Glomerular endothelial cell (primary cell): ENCODE measurements around the gene COL5A3. TPM values are rescaled to one million over a fixed set of nuclear protein-coding genes. Genes with fewer than 3 reads are reported as not detected.

ENCODE experiments used
- DNase-seq: peaks from one replicate; pipeline ENCODE4 v3.0.0-alpha.2; 2011; ENCODE audit warnings: low read depth, low spot score; ENCODE audit errors: extremely low read depth
- total RNA-seq: library from RNA; depleted of rRNA; stranded (reverse); fragments of >200 nt; gene quantifications from 2 replicates; pipeline ENCODE4 v1.2.3, GENCODE V29; 2015

Gene COL5A3
- total RNA-seq, 1 donor from 2014 or later = 2.0 TPM

DNA sequence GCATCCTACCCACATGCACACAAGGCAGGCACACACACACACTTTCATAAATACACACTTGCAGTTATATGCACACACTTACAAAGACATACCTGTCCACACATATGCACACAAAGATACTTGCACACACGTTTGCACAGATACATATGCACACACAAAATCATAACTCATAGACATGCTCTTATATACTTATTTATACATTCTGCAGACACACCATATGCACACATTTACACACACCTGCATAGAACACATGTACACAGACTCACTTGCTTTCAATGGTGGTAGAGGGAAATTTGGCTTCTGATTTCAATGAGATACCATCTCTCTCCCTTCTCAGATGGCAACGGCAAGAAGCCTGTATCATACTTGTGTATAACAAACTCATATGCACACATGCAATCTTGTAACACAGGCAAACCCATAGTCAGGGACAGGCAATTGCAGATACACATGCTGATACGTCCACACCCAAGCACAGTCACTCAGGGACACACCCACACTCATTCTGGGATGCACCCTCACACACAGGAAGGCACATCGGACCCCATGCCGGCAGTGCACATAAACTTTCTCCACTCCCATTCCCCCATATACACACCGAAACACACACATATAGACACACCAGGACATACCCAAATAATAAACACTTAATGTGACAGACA, 98.6 kb downstream of the COL5A3 start:
- no peak for DNase-seq

DNA sequence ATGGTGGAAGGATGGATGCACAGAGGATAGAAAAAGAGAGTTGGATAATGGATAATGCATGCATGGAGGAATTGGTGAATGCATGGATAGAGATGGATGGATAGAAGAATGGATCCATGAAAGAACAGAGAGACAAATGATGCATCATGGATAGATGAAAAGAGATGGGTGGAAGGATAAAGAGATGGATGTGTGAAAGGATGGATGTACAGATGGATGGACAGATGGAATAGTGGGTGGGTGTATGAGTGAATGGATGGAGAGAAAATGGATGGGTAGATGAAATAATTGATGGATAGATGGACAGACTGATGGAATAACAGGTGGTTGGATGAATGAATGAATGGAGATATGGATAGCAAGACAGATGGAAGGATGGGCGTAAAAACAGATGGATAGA, 99.7 kb downstream of the COL5A3 start:
- DNase-seq = no peak

Other genes starting within 250 kb of the COL5A3 start
- gene ZNF846, start 241.8 kb downstream of the COL5A3 start, total RNA-seq = 5.1 and 23.7 TPM in 2 replicates
- gene FBXL12, start 191.4 kb downstream of the COL5A3 start, total RNA-seq = 22.1 and 27.5 TPM in 2 replicates
- gene UBL5, start 182.6 kb downstream of the COL5A3 start, total RNA-seq = 578 and 765 TPM in 2 replicates
- gene PIN1, start 175.2 kb downstream of the COL5A3 start, total RNA-seq = 128 and 139 TPM in 2 replicates
- 1.1 and 4.6 TPM in 2 replicates for gene OLFM2, start 74.0 kb downstream of the COL5A3 start, total RNA-seq
- gene RDH8, start 3.0 kb upstream of the COL5A3 start, total RNA-seq = not detected in 2 replicates
- 51.5 and 55.7 TPM in 2 replicates for gene SHFL, start 75.8 kb upstream of the COL5A3 start, total RNA-seq
- gene ANGPTL6, start 92.2 kb upstream of the COL5A3 start, total RNA-seq = 0.29 and 1.4 TPM in 2 replicates
- gene PPAN, start 95.9 kb upstream of the COL5A3 start, total RNA-seq = 31.2 and 39.6 TPM in 2 replicates
- 4.1 and 11.1 TPM in 2 replicates for gene P2RY11, start 101.2 kb upstream of the COL5A3 start, total RNA-seq
- 235 and 275 TPM in 2 replicates for gene EIF3G, start 109.4 kb upstream of the COL5A3 start, total RNA-seq
- 40.0 and 83.9 TPM in 2 replicates for gene DNMT1, start 184.4 kb upstream of the COL5A3 start, total RNA-seq
- 1.8 and 3.4 TPM in 2 replicates for gene S1PR2, start 220.8 kb upstream of the COL5A3 start, total RNA-seq
- gene MRPL4, start 241.7 kb upstream of the COL5A3 start, total RNA-seq = 68.0 and 68.1 TPM in 2 replicates